CD4-positive, alpha-beta T cell treated with Interleukin-2 at 100 ng/mL for 4 hours (primary cell): Measurements from ENCODE around the gene INPP5F.
A peak's percentile ranks its signal among the peaks of the same experiment; 100 is the strongest.
"Not testable (repeated sequence)": the region's sequence is repeated elsewhere in the genome, so short reads cannot be mapped to it uniquely, and the experiment has no call there.

Experiments
- DNase-seq: peaks from one replicate; pipeline ENCODE4 v3.0.0-alpha.2; 2020; ENCODE audit warnings: low spot score

INPP5F gene

DNA sequence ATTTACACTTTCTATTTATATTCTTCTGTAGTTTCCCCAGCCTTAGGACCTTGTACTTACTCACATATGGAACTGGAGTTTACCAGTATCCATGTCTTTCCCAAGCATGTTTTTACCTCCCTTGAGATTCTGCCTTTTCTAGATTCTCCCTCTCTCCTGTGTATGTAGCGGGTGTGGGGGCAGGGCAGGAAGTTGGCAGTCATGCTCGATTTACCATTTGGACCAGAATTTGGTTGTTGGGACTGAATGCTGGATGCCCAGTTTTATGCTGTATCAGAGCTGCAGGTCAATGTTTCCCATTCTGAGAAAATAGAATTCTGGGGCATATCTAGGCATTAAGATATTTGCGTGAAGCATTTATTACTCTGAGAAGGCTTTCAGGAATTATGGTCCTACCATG is 14.2 kb downstream of the INPP5F start:
- no peak for DNase-seq

DNA sequence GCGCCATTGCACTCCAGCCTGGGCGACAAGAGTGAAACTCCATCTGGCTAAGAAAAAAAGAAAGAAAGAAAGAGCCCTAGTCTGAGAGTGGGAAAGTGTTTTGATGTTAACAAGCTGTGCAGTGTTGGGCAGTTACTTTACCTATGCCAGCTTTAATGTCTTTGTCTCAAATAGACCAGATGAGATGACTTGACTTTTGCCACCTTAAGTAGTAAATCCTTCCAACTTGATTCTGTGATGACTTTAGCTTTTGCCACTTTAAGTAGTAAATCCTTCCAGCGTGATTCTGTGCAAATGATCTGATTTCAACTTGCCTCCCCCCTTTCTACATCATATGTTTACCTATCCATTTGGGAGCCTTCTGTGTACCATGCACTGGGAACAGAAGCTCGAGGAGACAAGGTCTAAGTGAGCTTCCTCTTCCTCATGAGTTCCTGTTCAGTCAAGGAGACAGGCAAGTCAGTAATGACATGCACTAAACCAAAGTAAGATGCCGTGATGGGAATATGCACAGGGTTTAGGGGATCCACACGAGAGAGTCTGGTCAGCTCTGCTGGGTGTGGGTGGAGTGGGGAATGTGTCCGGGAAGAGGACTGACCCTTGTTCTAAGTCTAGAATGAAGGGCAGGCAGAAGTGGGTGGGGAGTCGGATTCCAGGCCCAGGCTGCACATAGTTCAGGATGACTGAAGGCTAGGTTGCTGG is 17.2 kb downstream of the INPP5F start:
- DNase-seq: no peak

- no peak for DNase-seq
Measured at GRCh38 chr10:119747940-119748339, 22.1 kb downstream of the INPP5F start.

DNA sequence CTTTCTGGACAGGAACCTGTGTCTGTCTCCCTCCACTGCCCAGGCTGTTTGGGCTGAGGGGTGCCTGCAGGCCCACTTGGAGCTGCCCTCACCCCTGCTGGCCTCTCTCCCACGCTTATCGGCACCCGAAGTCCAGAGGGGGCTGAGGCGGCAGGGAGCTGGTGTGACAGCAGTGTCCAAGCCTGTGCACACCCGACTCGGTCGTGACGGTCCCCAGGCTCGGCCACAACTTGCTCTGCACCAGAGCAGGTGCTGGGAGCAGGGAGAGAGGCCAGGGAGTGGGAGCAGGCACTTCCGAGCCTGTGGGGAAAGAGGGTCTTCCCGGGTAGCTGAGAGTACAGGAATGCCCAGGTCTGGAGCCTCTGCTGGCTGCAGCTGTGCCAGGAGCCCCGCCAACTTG is 23.0 kb downstream of the INPP5F start:
- no peak for DNase-seq

- no peak for DNase-seq
Measured at GRCh38 chr10:119749455-119749854, 23.6 kb downstream of the INPP5F start.

DNA sequence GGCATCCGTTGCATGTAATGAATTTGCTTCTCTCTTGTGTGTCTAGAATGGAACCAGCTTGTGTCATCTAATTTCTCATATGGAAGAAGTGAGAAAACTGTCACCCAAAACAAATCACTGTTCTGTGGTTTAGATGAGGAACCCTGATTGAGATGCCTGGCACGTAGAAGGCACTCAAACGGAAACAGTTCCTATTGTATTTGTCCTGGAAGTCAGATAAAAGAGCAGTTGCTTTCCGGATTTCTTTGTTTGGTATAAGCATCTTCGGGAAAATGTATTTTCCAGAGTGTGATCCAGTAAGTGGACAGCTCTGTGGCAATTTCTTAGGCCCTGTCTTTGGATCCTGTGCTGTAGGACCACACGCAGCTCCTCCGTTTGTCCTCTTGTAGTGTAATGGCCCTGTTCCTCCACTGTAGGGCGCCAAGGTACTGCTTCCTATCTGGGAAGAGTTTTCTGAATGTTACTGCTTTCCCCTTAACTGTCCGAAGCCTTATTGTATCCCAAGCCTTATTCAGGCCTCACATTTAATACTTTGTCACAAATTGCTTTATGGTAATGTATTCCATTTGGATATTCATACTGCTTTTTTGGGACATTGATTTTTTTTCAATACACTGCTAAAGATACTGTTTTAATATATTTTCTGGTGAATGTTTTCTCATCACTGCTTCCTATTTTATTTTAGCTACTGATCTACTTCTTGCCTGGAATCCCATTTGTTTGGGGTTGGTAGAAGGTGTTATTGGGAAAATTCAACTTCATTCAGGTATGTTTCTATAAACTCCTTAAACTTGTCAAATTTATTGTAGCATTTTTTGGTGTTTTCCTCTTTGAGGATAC is 24.8 kb downstream of the INPP5F start:
- DNase-seq: peak; percentile 67

- no peak for DNase-seq
Measured at GRCh38 chr10:119753309-119753708, 27.5 kb downstream of the INPP5F start.

DNA sequence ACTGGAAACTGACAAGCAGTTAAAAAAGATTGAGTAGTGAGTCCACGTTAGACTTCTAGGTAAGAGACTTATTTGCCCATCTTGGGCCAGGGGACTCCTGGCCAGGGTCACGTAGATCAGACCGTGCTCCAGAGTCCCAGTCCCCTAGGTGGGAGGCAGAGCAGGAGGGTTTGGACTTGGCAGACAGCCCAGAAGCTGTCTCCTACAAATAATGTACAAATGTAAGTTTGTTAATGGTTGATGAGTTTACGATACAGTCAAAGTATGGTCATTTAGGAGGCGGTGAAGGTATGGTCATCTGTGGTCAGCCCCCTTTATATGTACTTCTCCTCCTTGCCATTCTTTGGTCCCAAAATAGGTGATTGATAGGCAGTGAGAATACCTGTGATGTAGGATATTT is 28.2 kb downstream of the INPP5F start:
- DNase-seq: no peak

DNA sequence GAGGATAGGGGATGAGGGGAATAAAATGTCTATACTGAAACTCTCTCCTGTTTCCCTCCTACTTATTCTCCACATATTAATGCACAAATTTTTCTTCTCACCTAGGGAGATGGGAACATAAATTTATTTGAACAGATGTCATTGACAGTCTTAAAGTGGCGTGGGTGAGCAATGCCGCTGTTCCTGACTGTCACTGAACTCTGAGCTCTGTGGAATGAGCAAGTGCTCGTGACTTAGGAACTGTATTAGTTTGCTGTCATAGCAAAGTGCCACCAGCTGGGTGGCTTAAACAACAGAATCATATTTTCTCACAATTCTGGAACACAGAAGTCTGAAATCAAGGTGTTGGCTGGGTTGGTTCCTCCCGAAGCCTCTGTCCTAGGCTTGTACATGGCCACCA is 29.1 kb downstream of the INPP5F start:
- DNase-seq: no peak

- no peak for DNase-seq
Measured at GRCh38 chr10:119755446-119755845, 29.6 kb downstream of the INPP5F start.

DNA sequence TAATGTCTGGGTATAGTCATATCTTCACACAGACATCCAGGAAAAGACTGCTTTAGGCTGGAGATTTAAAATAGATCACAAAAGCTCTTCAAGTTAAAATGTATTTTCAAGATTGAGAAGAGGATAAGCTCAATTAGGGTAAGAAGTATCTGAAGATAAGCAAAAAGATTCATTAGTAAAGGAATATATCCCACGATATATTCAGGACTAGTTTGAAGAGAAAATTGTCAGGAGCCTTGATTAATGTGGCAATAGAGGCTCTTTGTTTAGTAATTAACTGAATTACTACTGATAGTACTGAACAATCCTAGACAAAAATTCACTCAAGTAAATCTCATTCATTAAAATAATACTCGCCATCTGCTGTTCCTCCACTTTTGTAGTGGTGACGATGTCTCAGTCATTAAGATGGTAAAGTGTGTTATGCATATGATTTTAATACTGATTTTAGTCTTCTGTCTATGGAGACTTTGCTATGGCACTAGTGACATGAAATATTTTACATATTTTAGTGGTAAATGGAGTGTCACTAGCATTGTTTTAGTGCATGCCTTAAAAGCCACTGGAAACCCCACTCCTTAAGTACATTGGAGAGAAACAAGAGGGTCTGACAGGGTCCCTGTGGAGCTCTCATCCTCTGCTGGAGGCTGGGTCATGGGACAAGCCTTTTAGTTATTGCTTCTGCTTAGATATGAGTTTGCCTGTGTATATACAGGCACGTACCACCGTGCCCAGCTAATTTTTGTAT is 32.8 kb downstream of the INPP5F start:
- no peak for DNase-seq

GRCh38 chr10:119759832-119760231 is 34.0 kb downstream of the INPP5F start:
- DNase-seq: no peak

GRCh38 chr10:119761106-119761505 is 35.3 kb downstream of the INPP5F start:
- no peak for DNase-seq

DNA sequence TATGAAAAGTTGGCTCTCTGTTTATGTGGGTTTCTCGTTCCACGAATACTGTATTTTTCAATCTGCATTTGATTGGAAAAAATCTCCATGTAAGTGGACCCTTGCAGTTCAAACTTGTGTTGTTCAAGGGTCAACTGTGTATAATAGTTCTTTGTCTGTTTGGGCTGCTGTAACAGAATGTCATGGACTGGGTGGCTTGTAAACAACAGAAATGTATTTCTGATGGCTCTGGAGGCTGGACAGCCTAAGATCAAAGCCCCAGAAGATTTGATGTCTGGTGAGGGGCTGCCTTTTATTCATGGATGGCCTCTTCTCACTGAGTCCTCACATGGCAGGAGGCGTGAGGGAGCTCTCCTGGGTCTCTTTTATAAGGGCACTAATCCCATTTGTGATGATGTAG is 36.2 kb downstream of the INPP5F start:
- DNase-seq: no peak

GRCh38 chr10:119762805-119763798 is 37.3 kb downstream of the INPP5F start:
- no peak for DNase-seq

DNA sequence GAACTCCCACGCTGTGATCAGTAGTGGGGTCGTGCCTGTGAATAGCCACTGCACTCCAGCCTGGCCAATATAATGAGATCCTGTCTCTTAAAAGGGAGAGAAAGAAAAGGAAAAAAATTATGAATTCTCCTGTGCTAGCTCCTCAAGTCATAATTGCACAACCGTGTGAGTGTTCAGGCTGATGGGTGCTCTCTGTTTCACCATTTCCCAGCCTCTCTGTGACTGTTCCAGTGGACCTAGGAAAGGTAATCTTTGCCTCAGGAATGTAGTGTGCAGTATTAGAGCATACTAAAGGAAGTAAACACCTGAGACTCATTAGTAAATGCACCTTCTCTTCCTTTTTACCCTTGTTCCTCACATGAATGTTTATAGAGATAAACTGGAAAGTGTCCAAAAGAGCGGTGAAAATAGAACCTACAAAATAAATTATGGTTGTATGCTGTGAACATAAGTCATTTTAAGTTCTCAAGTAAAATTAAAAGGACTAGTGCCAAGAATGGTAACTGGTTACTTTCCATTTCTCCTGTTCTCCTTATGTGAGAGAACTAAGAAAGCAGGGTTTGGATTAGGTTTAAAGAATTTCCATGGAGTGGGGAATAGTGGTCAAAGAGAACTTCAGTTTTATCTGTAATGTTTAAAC is 42.7 kb downstream of the INPP5F start:
- DNase-seq: no peak

- no peak for DNase-seq
Measured at GRCh38 chr10:119769886-119770285, 44.0 kb downstream of the INPP5F start.

GRCh38 chr10:119770928-119771327 is 45.1 kb downstream of the INPP5F start:
- no peak for DNase-seq

DNA sequence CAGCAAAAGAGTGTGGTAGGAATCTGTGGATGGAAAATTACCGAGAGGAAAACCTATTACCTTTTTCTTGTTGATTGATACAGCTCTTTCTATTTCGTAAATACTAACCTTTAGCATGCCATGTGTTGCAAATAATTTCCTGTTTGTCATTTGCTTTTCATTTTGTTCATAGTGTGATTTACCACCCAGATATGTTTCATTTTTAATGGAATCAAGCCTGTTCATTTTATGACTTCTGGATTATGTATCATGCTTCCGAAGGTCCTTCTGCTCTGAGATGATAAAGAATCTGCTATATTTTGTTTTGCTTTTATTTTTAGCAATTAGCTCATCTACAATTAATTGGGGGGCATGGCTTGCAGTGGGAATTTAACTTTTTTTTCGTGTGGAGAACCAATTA is 46.5 kb downstream of the INPP5F start:
- no peak for DNase-seq

GRCh38 chr10:119773041-119773440 is 47.2 kb downstream of the INPP5F start:
- DNase-seq: not testable (repeated sequence)

DNA sequence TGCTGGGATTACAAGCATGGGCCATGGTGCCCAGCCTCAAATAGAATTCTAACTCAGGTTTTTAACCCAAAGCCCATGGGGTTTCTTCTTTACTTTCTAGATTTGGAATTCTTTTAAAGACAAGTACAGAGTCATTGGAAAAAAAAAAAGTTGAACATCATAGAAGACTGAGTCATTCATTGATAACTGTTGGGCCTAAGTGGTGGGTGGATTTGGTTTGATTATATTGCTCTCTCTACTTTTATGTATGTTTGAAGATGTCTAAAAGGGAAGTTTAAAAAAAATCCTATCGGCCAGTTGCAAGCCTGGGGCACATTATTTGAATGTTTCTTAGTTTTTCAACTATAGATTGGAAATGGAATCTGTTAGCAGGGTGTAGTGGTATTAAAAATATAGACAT is 49.7 kb downstream of the INPP5F start:
- DNase-seq: no peak
